Measurements from ENCODE around the gene CUBN. TPM values are rescaled to one million over a fixed set of nuclear protein-coding genes. Genes with fewer than 3 reads are reported as not detected.

The CUBN gene
- total RNA-seq, 4 donors from 2014 or later: 9.2 to 38.9 (median 25.4) TPM

DNA sequence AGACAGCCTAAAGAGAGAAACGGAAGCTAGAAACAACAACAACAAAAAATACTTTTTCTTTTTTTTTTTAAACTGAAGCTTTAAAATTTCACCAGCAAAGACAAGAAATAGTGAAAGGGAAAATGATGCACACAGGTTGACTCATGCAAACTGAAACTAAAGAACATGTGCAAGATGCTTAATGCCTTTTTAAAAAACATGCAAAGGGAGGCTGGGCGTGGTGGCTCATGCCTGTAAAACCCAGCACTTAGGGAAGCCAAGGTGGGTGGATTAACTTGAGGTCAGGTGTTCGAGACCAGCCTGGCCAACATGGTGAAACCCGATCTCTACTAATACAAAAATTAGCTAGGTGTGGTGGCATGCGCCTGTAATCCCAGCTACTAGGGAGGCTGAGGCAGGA is 15.1 kb upstream of the CUBN start:
- TF ChIP-seq, protein P1, sequence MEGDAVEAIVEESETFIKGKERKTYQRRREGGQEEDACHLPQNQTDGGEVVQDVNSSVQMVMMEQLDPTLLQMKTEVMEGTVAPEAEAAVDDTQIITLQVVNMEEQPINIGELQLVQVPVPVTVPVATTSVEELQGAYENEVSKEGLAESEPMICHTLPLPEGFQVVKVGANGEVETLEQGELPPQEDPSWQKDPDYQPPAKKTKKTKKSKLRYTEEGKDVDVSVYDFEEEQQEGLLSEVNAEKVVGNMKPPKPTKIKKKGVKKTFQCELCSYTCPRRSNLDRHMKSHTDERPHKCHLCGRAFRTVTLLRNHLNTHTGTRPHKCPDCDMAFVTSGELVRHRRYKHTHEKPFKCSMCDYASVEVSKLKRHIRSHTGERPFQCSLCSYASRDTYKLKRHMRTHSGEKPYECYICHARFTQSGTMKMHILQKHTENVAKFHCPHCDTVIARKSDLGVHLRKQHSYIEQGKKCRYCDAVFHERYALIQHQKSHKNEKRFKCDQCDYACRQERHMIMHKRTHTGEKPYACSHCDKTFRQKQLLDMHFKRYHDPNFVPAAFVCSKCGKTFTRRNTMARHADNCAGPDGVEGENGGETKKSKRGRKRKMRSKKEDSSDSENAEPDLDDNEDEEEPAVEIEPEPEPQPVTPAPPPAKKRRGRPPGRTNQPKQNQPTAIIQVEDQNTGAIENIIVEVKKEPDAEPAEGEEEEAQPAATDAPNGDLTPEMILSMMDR (IDR thresholded peaks at IDR 0.05): no peak
- TF ChIP-seq EP300 (IDR thresholded peaks at IDR 0.05) (no peak), POLR2A (IDR thresholded peaks at IDR 0.05) (no peak)
- no peaks in the 10 kb centered on the region for H3K36me3 ChIP-seq
- H3K9me3 ChIP-seq: no peaks in the 10 kb centered on the region
- peaks cover 0 to 20% (median 0%) of the 10 kb centered on the region in 4 donors for H3K4me1 ChIP-seq
- no peak overlapping the region for H3K27ac ChIP-seq
- WGBS, 2 donors: 86 to 93% methylated on average over 5 of the region's 5 CpGs
- no peak overlapping the region for H3K4me3 ChIP-seq
- no peak for DNase-seq (ENCODE audit: low spot score in 2 of 2)
- H3K27me3 ChIP-seq: no peaks in the 10 kb centered on the region

- Histone ChIP-seq H3K27ac (no peak overlapping the region), H3K27me3 (no peaks in the 10 kb centered on the region), H3K9me3 (no peaks in the 10 kb centered on the region), H3K4me1 (peaks cover 0 to 24% (median 0%) of the 10 kb centered on the region in 4 donors), H3K36me3 (no peaks in the 10 kb centered on the region), H3K4me3 (no peak overlapping the region)
- 96 to 100% methylated on average over 2 of the region's 2 CpGs for WGBS, 2 donors
- TF ChIP-seq POLR2A (IDR thresholded peaks at IDR 0.05) (no peak), EP300 (IDR thresholded peaks at IDR 0.05) (no peak)
- TF ChIP-seq, protein P1 (IDR thresholded peaks at IDR 0.05): no peak
- no peak for DNase-seq (ENCODE audit: low spot score in 2 of 2)
Observed at GRCh38 chr10:17144032-17144431, 14.4 kb upstream of the CUBN start.

DNA sequence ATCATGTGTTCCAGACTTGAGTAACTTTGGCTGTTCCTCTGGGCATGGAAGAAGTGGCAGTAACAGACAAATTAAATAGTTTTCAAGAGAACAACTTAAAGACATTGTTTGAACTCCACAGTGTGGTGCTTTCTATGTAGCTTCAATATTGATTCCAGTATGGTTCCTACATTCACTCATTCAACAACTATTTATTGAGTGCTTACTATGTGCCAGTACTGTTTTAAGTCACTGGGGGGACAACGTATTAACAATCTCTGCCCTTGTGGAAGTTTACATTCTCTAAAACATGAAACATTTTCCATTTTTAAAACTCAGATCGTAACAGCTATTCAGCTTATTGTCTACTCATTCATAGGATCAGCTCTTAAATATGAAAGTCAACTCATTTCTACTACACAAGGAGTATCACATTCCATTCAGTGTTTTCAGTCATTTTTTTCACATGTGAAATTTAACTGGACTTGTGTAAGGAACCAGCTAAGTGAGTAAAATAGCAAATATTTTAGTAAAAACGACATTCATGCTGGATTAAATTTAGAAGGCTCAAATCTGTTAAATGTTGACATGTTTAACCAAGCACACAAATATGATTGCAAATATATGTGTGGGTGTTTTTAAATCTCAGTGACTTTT is 13.6 kb upstream of the CUBN start:
- H3K27ac ChIP-seq: no peak overlapping the region
- H3K9me3 ChIP-seq: no peaks in the 10 kb centered on the region
- peaks cover 0 to 26% (median 0%) of the 10 kb centered on the region in 4 donors for H3K4me1 ChIP-seq
- TF ChIP-seq, protein P1 (IDR thresholded peaks at IDR 0.05): no peak
- TF ChIP-seq POLR2A (IDR thresholded peaks at IDR 0.05) (no peak), EP300 (IDR thresholded peaks at IDR 0.05) (no peak)
- DNase-seq (ENCODE audit: low spot score in 2 of 2): no peak
- WGBS, 2 donors: 54 to 56% methylated on average over 3 of the region's 3 CpGs
- no peaks in the 10 kb centered on the region for H3K36me3 ChIP-seq
- H3K27me3 ChIP-seq: no peaks in the 10 kb centered on the region
- H3K4me3 ChIP-seq: no peak overlapping the region

DNA sequence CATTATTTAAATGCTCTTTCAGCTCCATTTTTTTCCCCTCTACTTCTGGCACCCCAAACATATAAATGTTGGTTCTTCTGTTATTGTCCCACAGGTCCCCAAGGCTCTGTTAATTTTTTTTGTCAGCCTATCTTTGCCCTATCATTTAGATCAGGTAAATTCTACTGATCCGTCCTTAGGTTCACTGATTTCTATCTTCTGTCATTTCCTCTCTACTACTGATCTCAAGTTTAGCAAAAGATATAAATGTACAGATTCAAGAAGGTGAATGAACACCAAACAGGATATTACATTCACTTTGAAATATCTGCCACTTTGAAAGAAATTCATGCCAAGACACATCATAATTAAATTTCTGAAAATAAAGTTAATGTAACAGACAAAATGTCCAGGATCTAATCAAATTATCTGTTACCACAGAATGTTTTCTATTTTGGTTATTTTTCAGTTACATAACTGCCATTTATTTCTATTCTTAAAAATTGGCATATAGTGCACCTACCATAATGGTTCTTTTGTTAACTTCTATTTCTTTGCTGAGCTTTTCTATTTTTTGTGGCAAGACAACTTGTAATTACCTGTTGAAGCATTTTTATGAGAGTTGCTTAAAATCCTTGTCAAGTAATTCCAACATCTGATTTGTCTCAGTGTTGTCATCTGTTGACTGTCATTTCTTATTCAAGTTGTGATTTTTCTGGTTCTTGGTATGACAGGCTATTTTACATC is 12.1 kb upstream of the CUBN start:
- no peak for DNase-seq (ENCODE audit: low spot score in 2 of 2)
- TF ChIP-seq EP300 (IDR thresholded peaks at IDR 0.05) (no peak), POLR2A (IDR thresholded peaks at IDR 0.05) (no peak)
- TF ChIP-seq, protein P1 (IDR thresholded peaks at IDR 0.05): no peak
- H3K4me3 ChIP-seq: no peak overlapping the region
- H3K36me3 ChIP-seq: no peaks in the 10 kb centered on the region
- H3K27ac ChIP-seq: no peak overlapping the region
- 95 to 97% methylated on average over 1 of the region's 1 CpG for WGBS, 2 donors
- H3K9me3 ChIP-seq: no peaks in the 10 kb centered on the region
- peaks cover 0 to 25% (median 0%) of the 10 kb centered on the region in 4 donors for H3K4me1 ChIP-seq
- no peaks in the 10 kb centered on the region for H3K27me3 ChIP-seq

- no peak for TF ChIP-seq EP300 (IDR thresholded peaks at IDR 0.05)
- TF ChIP-seq, protein P1 (IDR thresholded peaks at IDR 0.05): no peak
- no peak for TF ChIP-seq POLR2A (IDR thresholded peaks at IDR 0.05)
Observed at GRCh38 chr10:17140386-17140761, 10.8 kb upstream of the CUBN start.

More at GRCh38 chr10:17140386-17140761, 10.8 kb upstream of the CUBN start:
- H3K27ac ChIP-seq: no peak overlapping the region
- H3K4me3 ChIP-seq: no peak overlapping the region
- H3K27me3 ChIP-seq: no peaks in the 10 kb centered on the region
- DNase-seq (ENCODE audit: low spot score in 2 of 2): no peak
- peaks cover 0 to 25% (median 0%) of the 10 kb centered on the region in 4 donors for H3K4me1 ChIP-seq
- no peaks in the 10 kb centered on the region for H3K36me3 ChIP-seq
- no peaks in the 10 kb centered on the region for H3K9me3 ChIP-seq

Data from tibial nerve (tissue), 4 donors.